ENCODE data around the gene SUN5. TPM values are rescaled to one million over a fixed set of nuclear protein-coding genes. Genes with fewer than 3 reads are reported as not detected.

Gene SUN5
- total RNA-seq, 2 experiments from 2014 or later: not detected

DNA sequence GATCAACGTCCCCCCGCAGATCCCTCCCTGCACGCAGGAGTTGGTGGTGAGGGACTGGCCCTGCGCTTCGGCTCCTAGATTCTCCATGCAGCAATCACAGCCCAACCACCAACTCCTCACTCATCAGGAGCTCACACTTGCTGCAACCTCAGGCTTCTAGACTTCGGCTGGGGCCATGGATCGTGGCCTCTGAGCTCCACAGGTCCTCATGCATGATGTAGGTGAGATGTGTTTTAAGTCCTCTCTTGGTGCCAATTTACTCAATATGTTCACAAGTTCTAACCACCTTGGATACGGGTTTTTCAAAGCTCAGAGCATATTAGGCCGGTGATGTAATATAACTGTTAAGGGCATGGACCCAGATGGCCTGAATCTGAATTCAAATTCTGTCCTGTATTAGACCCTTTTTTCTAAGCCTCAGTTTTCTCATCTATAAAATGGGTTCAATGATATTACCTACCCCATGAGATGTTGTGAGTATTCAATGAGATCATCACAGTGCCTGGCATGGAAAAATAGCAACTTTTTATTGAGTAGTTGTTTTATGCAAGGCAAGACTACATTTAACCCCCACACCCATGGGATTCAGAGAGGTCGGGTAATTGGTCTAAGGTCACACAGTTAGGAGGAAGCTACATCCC is 31.0 kb downstream of the SUN5 start:
- DNase-seq: no peak
- ChIA-PET POLR2A (interaction anchor here (1.4 to 3.0 kb wide), 5 partner anchors 7 to 28 kb away, joined by 3 to 10 read pairs (median 6); no protein-coding TSS in a partner anchor), CTCF (interaction anchor here (0.6 to 5.4 kb wide), 5 partner anchors 22 to 37 kb away, joined by 3 to 40 read pairs (median 5); no protein-coding TSS in a partner anchor)
- H3K36me3 Mint-ChIP-seq (ENCODE audit: low read depth): peaks cover 20% of the 10 kb centered on the region
- H3K27me3 Mint-ChIP-seq: no peaks in the 10 kb centered on the region
- H3K4me3 Mint-ChIP-seq: no peak overlapping the region
- H3K4me1 Mint-ChIP-seq (ENCODE audit: low read depth): peaks cover 67% of the 10 kb centered on the region
- H3K27ac Mint-ChIP-seq: no peak overlapping the region
- intact Hi-C loops (cut with micrococcal nuclease): no loop called here
- peaks cover 10% of the 10 kb centered on the region for H3K9me3 Mint-ChIP-seq
- TF ChIP-seq, protein P1, sequence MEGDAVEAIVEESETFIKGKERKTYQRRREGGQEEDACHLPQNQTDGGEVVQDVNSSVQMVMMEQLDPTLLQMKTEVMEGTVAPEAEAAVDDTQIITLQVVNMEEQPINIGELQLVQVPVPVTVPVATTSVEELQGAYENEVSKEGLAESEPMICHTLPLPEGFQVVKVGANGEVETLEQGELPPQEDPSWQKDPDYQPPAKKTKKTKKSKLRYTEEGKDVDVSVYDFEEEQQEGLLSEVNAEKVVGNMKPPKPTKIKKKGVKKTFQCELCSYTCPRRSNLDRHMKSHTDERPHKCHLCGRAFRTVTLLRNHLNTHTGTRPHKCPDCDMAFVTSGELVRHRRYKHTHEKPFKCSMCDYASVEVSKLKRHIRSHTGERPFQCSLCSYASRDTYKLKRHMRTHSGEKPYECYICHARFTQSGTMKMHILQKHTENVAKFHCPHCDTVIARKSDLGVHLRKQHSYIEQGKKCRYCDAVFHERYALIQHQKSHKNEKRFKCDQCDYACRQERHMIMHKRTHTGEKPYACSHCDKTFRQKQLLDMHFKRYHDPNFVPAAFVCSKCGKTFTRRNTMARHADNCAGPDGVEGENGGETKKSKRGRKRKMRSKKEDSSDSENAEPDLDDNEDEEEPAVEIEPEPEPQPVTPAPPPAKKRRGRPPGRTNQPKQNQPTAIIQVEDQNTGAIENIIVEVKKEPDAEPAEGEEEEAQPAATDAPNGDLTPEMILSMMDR (IDR thresholded peaks at IDR 0.05): no peak
- ATAC-seq: no peak

GRCh38 chr20:32972181-32973076 is 31.8 kb downstream of the SUN5 start:
- H3K27me3 Mint-ChIP-seq: no peaks in the 10 kb centered on the region
- no peak overlapping the region for H3K4me3 Mint-ChIP-seq
- H3K9me3 Mint-ChIP-seq: peaks cover 10% of the 10 kb centered on the region
- ATAC-seq (peak; percentile 80), DNase-seq (peak; percentile 95)
- TF ChIP-seq, protein P1 (IDR thresholded peaks at IDR 0.05): no peak
- ChIA-PET CTCF (interaction anchor here (0.7 to 5.4 kb wide), 5 partner anchors 13 to 32 kb away, joined by 3 to 40 read pairs (median 5); partner anchors contain the start of gene SUN5), POLR2A (interaction anchor here (1.1 to 3.0 kb wide), 6 partner anchors 9 to 27 kb away, joined by 3 to 10 read pairs (median 4); no protein-coding TSS in a partner anchor)
- no peak overlapping the region for H3K27ac Mint-ChIP-seq
- H3K4me1 Mint-ChIP-seq (ENCODE audit: low read depth): peaks cover 73% of the 10 kb centered on the region
- H3K36me3 Mint-ChIP-seq (ENCODE audit: low read depth): peaks cover 20% of the 10 kb centered on the region
- intact Hi-C loops (cut with micrococcal nuclease): no loop called here

- ATAC-seq (peak; percentile 24), DNase-seq (peak; percentile 49)
- TF ChIP-seq, protein P1 (IDR thresholded peaks at IDR 0.05): no peak
- Mint-ChIP-seq H3K4me1 (ENCODE audit: low read depth) (peaks cover 78% of the 10 kb centered on the region), H3K27me3 (no peaks in the 10 kb centered on the region), H3K9me3 (peaks cover 8% of the 10 kb centered on the region), H3K4me3 (no peak overlapping the region), H3K36me3 (ENCODE audit: low read depth) (peaks cover 16% of the 10 kb centered on the region), H3K27ac (no peak overlapping the region)
- POLR2A ChIA-PET: interaction anchor here (1.1 to 3.0 kb wide), 6 partner anchors 10 to 26 kb away, joined by 3 to 10 read pairs (median 4); no protein-coding TSS in a partner anchor
- intact Hi-C loops (cut with micrococcal nuclease): no loop called here
- CTCF ChIA-PET: interaction anchor here (0.7 to 5.4 kb wide), 4 partner anchors 13 to 33 kb away, joined by 3 to 40 read pairs (median 5); partner anchors contain the start of gene SUN5
Observed at GRCh38 chr20:32971703-32972161, 32.5 kb downstream of the SUN5 start.

- Mint-ChIP-seq H3K4me3 (no peak overlapping the region), H3K27me3 (no peaks in the 10 kb centered on the region), H3K4me1 (ENCODE audit: low read depth) (peaks cover 80% of the 10 kb centered on the region), H3K27ac (no peak overlapping the region), H3K36me3 (ENCODE audit: low read depth) (peaks cover 9% of the 10 kb centered on the region), H3K9me3 (peaks cover 2% of the 10 kb centered on the region)
- TF ChIP-seq, protein P1 (IDR thresholded peaks at IDR 0.05): no peak
- CTCF ChIA-PET: interaction anchor here (1.5 to 5.4 kb wide), 2 partner anchors 25 to 34 kb away, joined by 7 to 40 read pairs; partner anchors contain the start of gene SUN5
- ATAC-seq (no peak), DNase-seq (no peak)
- POLR2A ChIA-PET: interaction anchor here (0.7 to 3.0 kb wide), 5 partner anchors 16 to 1332 kb away, joined by 3 to 10 read pairs (median 4); partner anchors contain the start of gene AHCY
- intact Hi-C loops (cut with micrococcal nuclease): no loop called here
Observed at GRCh38 chr20:32970973-32971300, 33.3 kb downstream of the SUN5 start.

Data from activated CD8-positive, alpha-beta T cell treated with anti-CD3 and anti-CD28 coated beads for 36 hours (primary cell).